Astrocyte (in vitro differentiated cells and primary cell): Measurements from ENCODE around the gene DHRS7B. TPM values are rescaled to one million over a fixed set of nuclear protein-coding genes. Genes with fewer than 3 reads are reported as not detected.

Experiments used
- DNase-seq: peaks from one replicate; pipeline ENCODE4 v3.0.0-alpha.2; 2010; ENCODE audit warnings: low read depth
- FAIRE-seq: peaks from 2 replicates; lab custom pipeline; 2011; peaks lifted over from hg19 to GRCh38; lab: Jason Lieb, UNC
- H2AFZ ChIP-seq: 2 replicates; pipeline ENCODE4 v1.6.0; 2012; ENCODE audit warnings: low read depth, low read length, inconsistent platforms
- H3K27ac ChIP-seq: 2 replicates; pipeline ENCODE4 v1.5.1; 2011; ENCODE audit warnings: low read depth, low read length, inconsistent platforms
- H3K27me3 ChIP-seq: 2 replicates; pipeline ENCODE4 v1.6.0; 2011; ENCODE audit warnings: low read length, inconsistent platforms; ENCODE audit not compliant: insufficient read depth
- H3K36me3 ChIP-seq: 2 replicates; pipeline ENCODE4 v1.5.1; 2011; ENCODE audit warnings: low read length, inconsistent platforms; ENCODE audit not compliant: insufficient read depth
- H3K4me1 ChIP-seq: 2 replicates; pipeline ENCODE4 v1.5.1; 2011; ENCODE audit warnings: low read length, inconsistent platforms; ENCODE audit not compliant: insufficient read depth
- H3K4me2 ChIP-seq: 2 replicates; pipeline ENCODE4 v1.6.0; 2012; ENCODE audit warnings: low read length, inconsistent platforms
- H3K4me3 ChIP-seq: 2 replicates; pipeline ENCODE4 v1.5.1; 2011; ENCODE audit warnings: low read depth, mild to moderate bottlenecking, low read length, inconsistent platforms; ENCODE audit not compliant: insufficient read depth
- H3K79me2 ChIP-seq: 2 replicates; pipeline ENCODE4 v1.6.0; 2012; ENCODE audit warnings: mild to moderate bottlenecking, low read length, inconsistent platforms; ENCODE audit not compliant: insufficient read depth
- H3K9ac ChIP-seq: 2 replicates; pipeline ENCODE4 v1.6.0; 2012; ENCODE audit warnings: mild to moderate bottlenecking, low read length, inconsistent platforms
- H3K9me3 ChIP-seq: 2 replicates; pipeline ENCODE4 v1.5.1; 2012; ENCODE audit warnings: low read depth, mild to moderate bottlenecking, low read length, inconsistent platforms; ENCODE audit not compliant: insufficient read depth
- H4K20me1 ChIP-seq: 2 replicates; pipeline ENCODE4 v1.6.0; 2012; ENCODE audit warnings: low read length, inconsistent platforms; ENCODE audit not compliant: insufficient read depth
- H3K27ac Mint-ChIP-seq: one replicate; pipeline ENCODE4 v1.8.0; 2021; ENCODE audit warnings: mild to moderate bottlenecking, mixed read lengths; ENCODE audit not compliant: unreplicated experiment
- H3K27me3 Mint-ChIP-seq: one replicate; pipeline ENCODE4 v1.8.0; 2021; ENCODE audit warnings: low read depth, mixed read lengths; ENCODE audit not compliant: unreplicated experiment
- H3K36me3 Mint-ChIP-seq: one replicate; pipeline ENCODE4 v1.8.0; 2021; ENCODE audit warnings: low read depth, mixed read lengths; ENCODE audit not compliant: unreplicated experiment
- H3K4me1 Mint-ChIP-seq: one replicate; pipeline ENCODE4 v1.8.0; 2021; ENCODE audit warnings: low read depth, mixed read lengths; ENCODE audit not compliant: unreplicated experiment
- H3K4me3 Mint-ChIP-seq: one replicate; pipeline ENCODE4 v1.8.0; 2021; ENCODE audit warnings: mild to moderate bottlenecking, moderate library complexity, mixed read lengths; ENCODE audit not compliant: unreplicated experiment
- H3K9me3 Mint-ChIP-seq: one replicate; pipeline ENCODE4 v1.8.0; 2021; ENCODE audit warnings: mild to moderate bottlenecking, mixed read lengths; ENCODE audit not compliant: unreplicated experiment
- EZH2 ChIP-seq: IDR thresholded peaks from 2 replicates; pipeline ENCODE4 v1.6.1; 2012; ENCODE audit warnings: mild to moderate bottlenecking, low read length, inconsistent platforms; ENCODE audit not compliant: insufficient read depth
- total RNA-seq: library from RNA; stranded (reverse); gene quantifications from 2 replicates; pipeline ENCODE4 v1.2.1, GENCODE V29; 2021
- TF ChIP-seq, protein P1 (sequence below): IDR thresholded peaks from 2 replicates; pipeline ENCODE4 v1.5.1; 2011; ENCODE audit warnings: low read depth, mild to moderate bottlenecking, inconsistent platforms, low read length, moderate library complexity; ENCODE audit not compliant: insufficient read depth

The DHRS7B gene
- total RNA-seq, 1 donor from 2014 or later = 15.5 TPM

GRCh38 chr17:21100636-21101035 is 26.1 kb upstream of the DHRS7B start:
- Histone ChIP-seq H3K4me3 (no peak overlapping the region), H3K79me2 (no peaks in the 10 kb centered on the region), H3K4me1 (peaks cover 4% of the 10 kb centered on the region), H3K9ac (no peak overlapping the region), H2AFZ (no peak overlapping the region), H3K27me3 (peaks cover 1% of the 10 kb centered on the region), H3K9me3 (no peaks in the 10 kb centered on the region), H3K4me2 (no peak overlapping the region), H3K27ac (no peak overlapping the region), H3K36me3 (no peaks in the 10 kb centered on the region), H4K20me1 (no peaks in the 10 kb centered on the region)
- Mint-ChIP-seq H3K9me3 (no peaks in the 10 kb centered on the region), H3K27me3 (peaks cover 3% of the 10 kb centered on the region), H3K27ac (no peak overlapping the region), H3K4me1 (no peaks in the 10 kb centered on the region), H3K36me3 (no peaks in the 10 kb centered on the region), H3K4me3 (no peak overlapping the region)
- TF ChIP-seq EZH2 = no peak
- FAIRE-seq (no peak), DNase-seq (no peak)

GRCh38 chr17:21104608-21105007 is 22.2 kb upstream of the DHRS7B start:
- Histone ChIP-seq H4K20me1 (no peaks in the 10 kb centered on the region), H3K4me3 (no peak overlapping the region), H3K9ac (no peak overlapping the region), H3K79me2 (no peaks in the 10 kb centered on the region), H3K9me3 (no peaks in the 10 kb centered on the region), H2AFZ (no peak overlapping the region), H3K27ac (no peak overlapping the region), H3K4me2 (no peak overlapping the region), H3K36me3 (no peaks in the 10 kb centered on the region), H3K4me1 (peaks cover 3% of the 10 kb centered on the region), H3K27me3 (peaks cover 2% of the 10 kb centered on the region)
- no peak overlapping the region for H3K27ac Mint-ChIP-seq
- FAIRE-seq = no peak
- peaks cover 5% of the 10 kb centered on the region for H3K27me3 Mint-ChIP-seq
- no peaks in the 10 kb centered on the region for H3K4me1 Mint-ChIP-seq
- no peak for TF ChIP-seq EZH2
- TF ChIP-seq, protein P1, sequence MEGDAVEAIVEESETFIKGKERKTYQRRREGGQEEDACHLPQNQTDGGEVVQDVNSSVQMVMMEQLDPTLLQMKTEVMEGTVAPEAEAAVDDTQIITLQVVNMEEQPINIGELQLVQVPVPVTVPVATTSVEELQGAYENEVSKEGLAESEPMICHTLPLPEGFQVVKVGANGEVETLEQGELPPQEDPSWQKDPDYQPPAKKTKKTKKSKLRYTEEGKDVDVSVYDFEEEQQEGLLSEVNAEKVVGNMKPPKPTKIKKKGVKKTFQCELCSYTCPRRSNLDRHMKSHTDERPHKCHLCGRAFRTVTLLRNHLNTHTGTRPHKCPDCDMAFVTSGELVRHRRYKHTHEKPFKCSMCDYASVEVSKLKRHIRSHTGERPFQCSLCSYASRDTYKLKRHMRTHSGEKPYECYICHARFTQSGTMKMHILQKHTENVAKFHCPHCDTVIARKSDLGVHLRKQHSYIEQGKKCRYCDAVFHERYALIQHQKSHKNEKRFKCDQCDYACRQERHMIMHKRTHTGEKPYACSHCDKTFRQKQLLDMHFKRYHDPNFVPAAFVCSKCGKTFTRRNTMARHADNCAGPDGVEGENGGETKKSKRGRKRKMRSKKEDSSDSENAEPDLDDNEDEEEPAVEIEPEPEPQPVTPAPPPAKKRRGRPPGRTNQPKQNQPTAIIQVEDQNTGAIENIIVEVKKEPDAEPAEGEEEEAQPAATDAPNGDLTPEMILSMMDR = no peak
- DNase-seq = no peak
- H3K36me3 Mint-ChIP-seq = no peaks in the 10 kb centered on the region
- no peak overlapping the region for H3K4me3 Mint-ChIP-seq
- H3K9me3 Mint-ChIP-seq = no peaks in the 10 kb centered on the region

DNA sequence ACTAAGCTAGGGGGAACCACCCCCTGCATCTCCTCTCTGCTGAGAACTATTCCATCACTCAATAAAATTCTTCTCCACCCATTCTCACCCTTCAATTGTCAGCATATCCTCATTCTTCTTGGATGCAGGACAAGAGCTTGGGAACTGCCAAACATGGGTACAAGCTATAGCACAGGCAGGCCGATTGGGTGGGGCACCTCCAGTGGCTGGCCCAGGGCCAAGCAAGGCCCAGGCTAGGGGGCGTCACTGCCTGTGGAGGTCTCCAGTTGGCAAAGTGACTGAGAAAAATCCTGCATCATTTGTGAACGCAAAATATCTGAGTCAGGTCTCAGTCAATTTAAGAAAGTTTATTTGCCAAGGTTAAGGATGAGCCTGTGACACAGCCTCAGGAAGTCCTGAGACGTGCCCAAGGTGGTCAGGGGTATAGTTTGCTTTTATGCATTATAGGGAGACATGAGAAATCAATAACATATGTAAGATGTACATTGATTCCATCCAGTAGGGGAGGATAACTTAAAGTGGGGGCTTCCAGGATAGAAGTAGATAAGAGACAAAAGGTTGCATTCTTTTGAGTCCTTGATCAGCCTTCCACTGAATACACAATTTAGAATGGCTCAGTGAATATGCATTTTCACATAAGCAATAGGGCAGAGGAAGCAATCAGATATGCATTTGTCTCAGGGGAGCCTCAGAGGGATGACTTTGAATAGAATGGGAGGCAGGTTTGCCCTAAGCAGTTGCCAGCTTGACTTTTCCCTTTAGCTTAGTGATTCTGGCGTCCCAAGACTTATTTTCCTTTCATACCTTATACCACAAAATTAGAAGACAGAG is 21.5 kb upstream of the DHRS7B start:
- TF ChIP-seq, protein P1 = no peak
- TF ChIP-seq EZH2 = no peak
- Histone ChIP-seq H3K4me3 (no peak overlapping the region), H4K20me1 (no peaks in the 10 kb centered on the region), H3K9ac (no peak overlapping the region), H3K4me2 (no peak overlapping the region), H2AFZ (no peak overlapping the region), H3K4me1 (no peaks in the 10 kb centered on the region), H3K9me3 (no peaks in the 10 kb centered on the region), H3K36me3 (no peaks in the 10 kb centered on the region), H3K79me2 (no peaks in the 10 kb centered on the region), H3K27ac (no peak overlapping the region), H3K27me3 (peaks cover 2% of the 10 kb centered on the region)
- no peaks in the 10 kb centered on the region for H3K4me1 Mint-ChIP-seq
- no peaks in the 10 kb centered on the region for H3K36me3 Mint-ChIP-seq
- H3K27me3 Mint-ChIP-seq = peaks cover 5% of the 10 kb centered on the region
- H3K4me3 Mint-ChIP-seq = no peak overlapping the region
- FAIRE-seq (no peak), DNase-seq (no peak)
- no peaks in the 10 kb centered on the region for H3K9me3 Mint-ChIP-seq
- no peak overlapping the region for H3K27ac Mint-ChIP-seq
